ENCODE data around the gene DCD. TPM values are rescaled to one million over a fixed set of nuclear protein-coding genes. Genes with fewer than 3 reads are reported as not detected.
"Not testable (repeated sequence)": the region's sequence is repeated elsewhere in the genome, so short reads cannot be mapped to it uniquely, and the experiment has no call there.

Gene DCD
- total RNA-seq, 2 experiments from 2014 or later = not detected

- H3K4me3 Mint-ChIP-seq; H3K9me3 Mint-ChIP-seq; H3K36me3 Mint-ChIP-seq; DNase-seq; H3K27ac Mint-ChIP-seq; POLR2A ChIA-PET; H3K27me3 Mint-ChIP-seq; ATAC-seq (ENCODE audit: low read depth); H3K4me1 Mint-ChIP-seq: not testable (repeated sequence)
Observed at GRCh38 chr12:54639112-54639511, 9.1 kb downstream of the DCD start.

DNA sequence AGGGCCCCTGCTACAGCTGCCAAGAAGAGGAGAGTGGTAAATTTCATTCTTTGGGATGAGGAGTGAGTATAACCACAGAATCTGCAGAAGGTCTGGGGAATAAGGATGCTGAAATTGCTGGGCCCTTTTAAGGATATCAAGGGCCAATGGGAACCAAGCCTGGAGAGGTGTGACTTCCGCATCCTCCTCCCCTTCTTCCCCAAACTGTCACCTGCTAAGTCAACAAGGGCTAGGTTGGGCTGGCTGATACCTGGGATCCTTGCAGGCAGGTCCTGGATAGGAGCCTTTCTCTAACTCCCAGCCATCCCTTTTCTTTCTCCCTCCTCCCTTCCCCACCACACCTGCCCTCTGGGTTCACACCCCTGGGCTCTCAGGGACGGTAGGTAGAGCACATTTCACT lies 13.4 kb downstream of the DCD start, which contains the start of gene LACRT:
LACRT (minus strand) TSS at position 101 of the 400 bp plus-strand sequence; CDS start at position 47, 54 bp downstream.
- H3K9me3 Mint-ChIP-seq = no peaks in the 10 kb centered on the region
- H3K36me3 Mint-ChIP-seq = no peaks in the 10 kb centered on the region
- H3K4me1 Mint-ChIP-seq = no peaks in the 10 kb centered on the region
- no peak for ATAC-seq (ENCODE audit: low read depth)
- H3K4me3 Mint-ChIP-seq = no peak within 1 kb of the TSS
- H3K27me3 Mint-ChIP-seq = peaks cover 6% of the 10 kb centered on the region
- no peak for DNase-seq
- no peak within 1 kb of the TSS for H3K27ac Mint-ChIP-seq
- POLR2A ChIA-PET = no interaction called here

GRCh38 chr12:54631988-54632728 lies 16.0 kb downstream of the DCD start:
- H3K27ac Mint-ChIP-seq = no peak overlapping the region
- POLR2A ChIA-PET = no interaction called here
- no peaks in the 10 kb centered on the region for H3K4me1 Mint-ChIP-seq
- no peak overlapping the region for H3K4me3 Mint-ChIP-seq
- no peaks in the 10 kb centered on the region for H3K36me3 Mint-ChIP-seq
- no peak for ATAC-seq (ENCODE audit: low read depth)
- H3K27me3 Mint-ChIP-seq = peaks cover 19% of the 10 kb centered on the region
- peaks cover 6% of the 10 kb centered on the region for H3K9me3 Mint-ChIP-seq
- DNase-seq = no peak

- H3K27ac Mint-ChIP-seq = no peak overlapping the region
- H3K36me3 Mint-ChIP-seq = no peaks in the 10 kb centered on the region
- no peak overlapping the region for H3K4me3 Mint-ChIP-seq
- no peaks in the 10 kb centered on the region for H3K4me1 Mint-ChIP-seq
- POLR2A ChIA-PET = no interaction called here
- peaks cover 10% of the 10 kb centered on the region for H3K9me3 Mint-ChIP-seq
- peaks cover 26% of the 10 kb centered on the region for H3K27me3 Mint-ChIP-seq
- ATAC-seq (ENCODE audit: low read depth) (no peak), DNase-seq (no peak)
Observed at GRCh38 chr12:54631551-54631950, 16.6 kb downstream of the DCD start.

GRCh38 chr12:54629925-54630324 lies 18.2 kb downstream of the DCD start:
- Mint-ChIP-seq H3K27ac (no peak overlapping the region), H3K36me3 (no peaks in the 10 kb centered on the region), H3K27me3 (peaks cover 30% of the 10 kb centered on the region), H3K4me1 (no peaks in the 10 kb centered on the region), H3K9me3 (peaks cover 12% of the 10 kb centered on the region), H3K4me3 (no peak overlapping the region)
- no peak for DNase-seq
- POLR2A ChIA-PET = no interaction called here
- no peak for ATAC-seq (ENCODE audit: low read depth)

GRCh38 chr12:54628186-54628846 lies 19.8 kb downstream of the DCD start:
- Mint-ChIP-seq H3K27me3 (peaks cover 46% of the 10 kb centered on the region), H3K27ac (no peak overlapping the region), H3K9me3 (peaks cover 12% of the 10 kb centered on the region), H3K4me1 (no peaks in the 10 kb centered on the region), H3K4me3 (no peak overlapping the region), H3K36me3 (no peaks in the 10 kb centered on the region)
- ATAC-seq (ENCODE audit: low read depth) = no peak
- POLR2A ChIA-PET = no interaction called here
- no peak for DNase-seq

DNA sequence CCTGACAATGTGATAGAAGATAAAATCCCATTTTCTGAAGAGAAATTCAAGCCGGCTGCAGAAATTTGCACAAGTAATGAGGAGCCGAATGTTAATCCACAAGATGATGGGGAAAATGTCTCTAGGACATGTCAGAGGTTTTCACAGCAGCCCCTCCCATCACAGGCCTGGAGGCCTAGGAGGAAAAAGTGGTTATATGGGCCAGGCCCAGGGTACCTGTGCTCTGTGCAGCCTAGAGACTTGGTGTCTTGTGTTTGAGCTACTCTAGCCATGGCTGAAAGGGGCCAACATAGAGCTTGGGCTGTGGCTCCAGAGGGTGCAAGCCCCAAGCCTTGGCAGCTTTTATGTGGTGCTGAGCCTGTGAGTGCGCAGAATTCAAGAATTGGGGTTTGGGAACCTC lies 20.9 kb downstream of the DCD start:
- no peaks in the 10 kb centered on the region for H3K4me1 Mint-ChIP-seq
- H3K27ac Mint-ChIP-seq = no peak overlapping the region
- ATAC-seq (ENCODE audit: low read depth) = no peak
- POLR2A ChIA-PET = no interaction called here
- no peak overlapping the region for H3K4me3 Mint-ChIP-seq
- no peaks in the 10 kb centered on the region for H3K36me3 Mint-ChIP-seq
- peaks cover 53% of the 10 kb centered on the region for H3K27me3 Mint-ChIP-seq
- H3K9me3 Mint-ChIP-seq = peaks cover 12% of the 10 kb centered on the region
- no peak for DNase-seq

GRCh38 chr12:54625598-54625997 lies 22.6 kb downstream of the DCD start:
- H3K4me3 Mint-ChIP-seq = no peak overlapping the region
- H3K27me3 Mint-ChIP-seq = peaks cover 66% of the 10 kb centered on the region
- POLR2A ChIA-PET = no interaction called here
- H3K4me1 Mint-ChIP-seq = no peaks in the 10 kb centered on the region
- no peak for DNase-seq
- no peaks in the 10 kb centered on the region for H3K36me3 Mint-ChIP-seq
- H3K27ac Mint-ChIP-seq = no peak overlapping the region
- ATAC-seq (ENCODE audit: low read depth) = no peak
- peaks cover 12% of the 10 kb centered on the region for H3K9me3 Mint-ChIP-seq

GRCh38 chr12:54624315-54625279 lies 23.6 kb downstream of the DCD start:
- ATAC-seq (ENCODE audit: low read depth) (no peak), DNase-seq (no peak)
- Mint-ChIP-seq H3K36me3 (no peaks in the 10 kb centered on the region), H3K4me3 (no peak overlapping the region), H3K4me1 (no peaks in the 10 kb centered on the region), H3K27ac (no peak overlapping the region), H3K9me3 (peaks cover 12% of the 10 kb centered on the region), H3K27me3 (peaks cover 66% of the 10 kb centered on the region)
- POLR2A ChIA-PET = no interaction called here

DNA sequence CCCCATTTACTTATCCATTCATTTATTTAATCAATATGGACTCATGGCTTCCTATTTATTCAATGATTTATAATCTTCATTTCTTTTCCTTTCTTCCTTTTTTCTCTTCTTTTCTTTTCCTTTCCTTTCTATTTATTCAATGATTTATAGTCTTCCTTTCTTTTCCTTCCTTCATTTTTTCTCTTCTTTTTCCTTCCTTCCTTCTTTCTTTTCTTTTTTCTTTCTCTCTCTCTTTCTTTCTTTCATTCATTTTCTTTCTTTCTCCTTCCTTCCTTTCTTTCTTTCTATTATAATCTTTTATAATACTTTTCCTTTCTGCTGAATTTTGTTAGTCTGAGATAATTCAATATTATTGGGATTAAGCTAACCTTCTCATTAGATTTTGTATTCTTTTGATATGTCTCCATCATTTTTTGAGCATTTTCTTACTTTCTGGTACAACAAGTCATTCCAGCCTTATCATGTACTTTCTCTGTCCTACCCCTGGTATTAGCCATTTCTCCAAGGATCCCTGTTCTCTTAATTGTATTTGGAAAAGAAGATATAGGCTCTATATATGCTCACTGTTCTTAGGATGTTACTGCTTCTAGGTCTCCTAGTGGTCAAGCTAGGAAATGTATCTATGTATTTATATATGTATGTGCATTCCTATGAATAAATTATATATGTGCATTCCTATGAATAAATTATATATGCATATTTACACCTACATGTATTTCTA lies 25.5 kb downstream of the DCD start:
- POLR2A ChIA-PET = no interaction called here
- Mint-ChIP-seq H3K36me3 (no peaks in the 10 kb centered on the region), H3K4me1 (no peaks in the 10 kb centered on the region), H3K27ac (no peak overlapping the region), H3K4me3 (no peak overlapping the region), H3K27me3 (peaks cover 66% of the 10 kb centered on the region), H3K9me3 (peaks cover 9% of the 10 kb centered on the region)
- ATAC-seq (ENCODE audit: low read depth) (no peak), DNase-seq (no peak)

- Mint-ChIP-seq H3K36me3 (no peaks in the 10 kb centered on the region), H3K4me1 (peaks cover 4% of the 10 kb centered on the region), H3K9me3 (no peaks in the 10 kb centered on the region), H3K4me3 (no peak overlapping the region), H3K27me3 (peaks cover 42% of the 10 kb centered on the region), H3K27ac (no peak overlapping the region)
- POLR2A ChIA-PET = no interaction called here
- no peak for ATAC-seq (ENCODE audit: low read depth)
- no peak for DNase-seq
Observed at GRCh38 chr12:54616933-54617680, 31.1 kb downstream of the DCD start.

- ATAC-seq (ENCODE audit: low read depth) (no peak), DNase-seq (no peak)
- peaks cover 23% of the 10 kb centered on the region for H3K27me3 Mint-ChIP-seq
- no peak overlapping the region for H3K4me3 Mint-ChIP-seq
- peaks cover 6% of the 10 kb centered on the region for H3K4me1 Mint-ChIP-seq
- no peaks in the 10 kb centered on the region for H3K36me3 Mint-ChIP-seq
- no peaks in the 10 kb centered on the region for H3K9me3 Mint-ChIP-seq
- POLR2A ChIA-PET = no interaction called here
- H3K27ac Mint-ChIP-seq = no peak overlapping the region
Observed at GRCh38 chr12:54612225-54612750, 35.9 kb downstream of the DCD start.

Measured in activated naive CD8-positive, alpha-beta T cell treated with anti-CD3 and anti-CD28 coated beads, Interleukin-2, amount 10 ng/mL, durations not matched to agents 7 days and 5 days (primary cell).